ENCODE measurements around the gene ACTL10. TPM values are rescaled to one million over a fixed set of nuclear protein-coding genes. Genes with fewer than 3 reads are reported as not detected.

ACTL10 gene
- total RNA-seq, 1 experiment from 2014 or later, result 5.4 TPM

DNA sequence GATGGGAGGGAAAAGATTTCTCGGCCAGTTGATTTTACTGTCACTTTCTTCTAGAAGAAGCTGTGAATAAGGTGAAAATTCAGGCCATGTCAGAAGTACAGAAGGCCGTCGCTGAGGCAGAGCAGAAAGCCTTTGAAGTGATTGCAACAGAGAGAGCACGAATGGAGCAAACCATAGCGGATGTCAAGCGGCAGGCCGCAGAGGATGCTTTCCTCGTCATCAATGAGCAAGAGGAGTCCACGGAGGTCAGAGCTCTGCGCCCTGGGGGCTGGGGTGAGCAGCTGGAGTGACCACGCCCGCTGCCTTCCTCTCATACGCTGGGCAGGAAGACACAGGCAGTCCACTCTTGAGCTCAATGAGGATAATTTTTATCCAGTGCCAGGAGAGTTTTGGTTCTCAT, 26.5 kb upstream of the ACTL10 start:
- no peak for DNase-seq
- CTCF ChIA-PET, result interaction anchor here (1.1 kb wide), 1 partner anchor 13 kb away, joined by 3 read pairs; no protein-coding TSS in a partner anchor
- Mint-ChIP-seq H3K9me3 (ENCODE audit: low read depth, unreplicated experiment) (no peaks in the 10 kb centered on the region), H3K4me3 (ENCODE audit: low read depth, unreplicated experiment) (no peak overlapping the region), H3K4me1 (ENCODE audit: low read depth, unreplicated experiment) (no peaks in the 10 kb centered on the region), H3K27me3 (ENCODE audit: unreplicated experiment) (no peaks in the 10 kb centered on the region), H3K27ac (ENCODE audit: unreplicated experiment) (no peak overlapping the region), H3K36me3 (ENCODE audit: insufficient read depth, unreplicated experiment) (peaks cover 13% of the 10 kb centered on the region)
- intact Hi-C loops (cut with micrococcal nuclease; ENCODE audit: unreplicated experiment), result no loop called here
- no TSS peak for BruUV-seq (replicated peaks)
- TF ChIP-seq, protein P1, sequence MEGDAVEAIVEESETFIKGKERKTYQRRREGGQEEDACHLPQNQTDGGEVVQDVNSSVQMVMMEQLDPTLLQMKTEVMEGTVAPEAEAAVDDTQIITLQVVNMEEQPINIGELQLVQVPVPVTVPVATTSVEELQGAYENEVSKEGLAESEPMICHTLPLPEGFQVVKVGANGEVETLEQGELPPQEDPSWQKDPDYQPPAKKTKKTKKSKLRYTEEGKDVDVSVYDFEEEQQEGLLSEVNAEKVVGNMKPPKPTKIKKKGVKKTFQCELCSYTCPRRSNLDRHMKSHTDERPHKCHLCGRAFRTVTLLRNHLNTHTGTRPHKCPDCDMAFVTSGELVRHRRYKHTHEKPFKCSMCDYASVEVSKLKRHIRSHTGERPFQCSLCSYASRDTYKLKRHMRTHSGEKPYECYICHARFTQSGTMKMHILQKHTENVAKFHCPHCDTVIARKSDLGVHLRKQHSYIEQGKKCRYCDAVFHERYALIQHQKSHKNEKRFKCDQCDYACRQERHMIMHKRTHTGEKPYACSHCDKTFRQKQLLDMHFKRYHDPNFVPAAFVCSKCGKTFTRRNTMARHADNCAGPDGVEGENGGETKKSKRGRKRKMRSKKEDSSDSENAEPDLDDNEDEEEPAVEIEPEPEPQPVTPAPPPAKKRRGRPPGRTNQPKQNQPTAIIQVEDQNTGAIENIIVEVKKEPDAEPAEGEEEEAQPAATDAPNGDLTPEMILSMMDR (IDR thresholded peaks at IDR 0.05; ENCODE audit: unreplicated experiment), result no peak

- H3K27me3 Mint-ChIP-seq (ENCODE audit: unreplicated experiment), result no peaks in the 10 kb centered on the region
- peaks cover 27% of the 10 kb centered on the region for H3K36me3 Mint-ChIP-seq (ENCODE audit: insufficient read depth, unreplicated experiment)
- CTCF ChIA-PET, result interaction anchor here (0.6 kb wide), 1 partner anchor 141 kb away, joined by 6 read pairs; no protein-coding TSS in a partner anchor
- H3K27ac Mint-ChIP-seq (ENCODE audit: unreplicated experiment), result no peak overlapping the region
- H3K9me3 Mint-ChIP-seq (ENCODE audit: low read depth, unreplicated experiment), result no peaks in the 10 kb centered on the region
- TF ChIP-seq, protein P1 (IDR thresholded peaks at IDR 0.05; ENCODE audit: unreplicated experiment), result no peak
- no peaks in the 10 kb centered on the region for H3K4me1 Mint-ChIP-seq (ENCODE audit: low read depth, unreplicated experiment)
- H3K4me3 Mint-ChIP-seq (ENCODE audit: low read depth, unreplicated experiment), result no peak overlapping the region
- intact Hi-C loops (cut with micrococcal nuclease; ENCODE audit: unreplicated experiment), result no loop called here
- BruUV-seq (replicated peaks), result no TSS peak
- no peak for DNase-seq
Observed at GRCh38 chr20:33644313-33645071, 22.3 kb upstream of the ACTL10 start.

DNA sequence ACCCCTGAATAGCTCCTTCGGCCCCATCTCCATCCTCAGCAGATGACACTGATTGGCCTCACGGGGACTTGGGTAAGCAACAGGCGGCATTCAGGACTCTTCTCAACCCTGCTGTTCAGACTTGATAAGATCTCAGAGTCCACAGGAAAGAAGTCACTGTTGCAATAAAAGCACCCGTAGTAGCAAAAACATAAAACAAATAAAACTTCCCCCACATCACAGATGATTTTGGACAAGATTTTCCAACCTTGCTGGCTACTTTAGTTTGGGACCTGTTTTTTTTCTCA, 21.7 kb upstream of the ACTL10 start:
- H3K9me3 Mint-ChIP-seq (ENCODE audit: low read depth, unreplicated experiment), result no peaks in the 10 kb centered on the region
- no peak overlapping the region for H3K27ac Mint-ChIP-seq (ENCODE audit: unreplicated experiment)
- BruUV-seq (replicated peaks), result no TSS peak
- intact Hi-C loops (cut with micrococcal nuclease; ENCODE audit: unreplicated experiment), result no loop called here
- H3K4me1 Mint-ChIP-seq (ENCODE audit: low read depth, unreplicated experiment), result no peaks in the 10 kb centered on the region
- H3K4me3 Mint-ChIP-seq (ENCODE audit: low read depth, unreplicated experiment), result no peak overlapping the region
- H3K27me3 Mint-ChIP-seq (ENCODE audit: unreplicated experiment), result no peaks in the 10 kb centered on the region
- CTCF ChIA-PET, result interaction anchor here (0.6 kb wide), 2 partner anchors 55 to 142 kb away, joined by 5 to 6 read pairs; no protein-coding TSS in a partner anchor
- DNase-seq, result no peak
- TF ChIP-seq, protein P1 (IDR thresholded peaks at IDR 0.05; ENCODE audit: unreplicated experiment), result no peak
- peaks cover 27% of the 10 kb centered on the region for H3K36me3 Mint-ChIP-seq (ENCODE audit: insufficient read depth, unreplicated experiment)

GRCh38 chr20:33645396-33645795, 21.3 kb upstream of the ACTL10 start:
- intact Hi-C loops (cut with micrococcal nuclease; ENCODE audit: unreplicated experiment), result no loop called here
- DNase-seq, result no peak
- no peak overlapping the region for H3K27ac Mint-ChIP-seq (ENCODE audit: unreplicated experiment)
- no peaks in the 10 kb centered on the region for H3K9me3 Mint-ChIP-seq (ENCODE audit: low read depth, unreplicated experiment)
- no TSS peak for BruUV-seq (replicated peaks)
- H3K4me3 Mint-ChIP-seq (ENCODE audit: low read depth, unreplicated experiment), result no peak overlapping the region
- CTCF ChIA-PET, result interaction anchor here (0.6 kb wide), 1 partner anchor 55 kb away, joined by 5 read pairs; no protein-coding TSS in a partner anchor
- TF ChIP-seq, protein P1 (IDR thresholded peaks at IDR 0.05; ENCODE audit: unreplicated experiment), result no peak
- peaks cover 28% of the 10 kb centered on the region for H3K36me3 Mint-ChIP-seq (ENCODE audit: insufficient read depth, unreplicated experiment)
- H3K27me3 Mint-ChIP-seq (ENCODE audit: unreplicated experiment), result no peaks in the 10 kb centered on the region
- peaks cover 2% of the 10 kb centered on the region for H3K4me1 Mint-ChIP-seq (ENCODE audit: low read depth, unreplicated experiment)

Data from Calu3 (cell line).